ENCODE measurements around the gene DNAAF5. TPM values are rescaled to one million over a fixed set of nuclear protein-coding genes. Genes with fewer than 3 reads are reported as not detected.

Gene DNAAF5
- total and polyA plus RNA-seq, 2 of the 4 experiments (the other 2 are of a cell fraction), result 12.4 to 32.6 TPM

DNA sequence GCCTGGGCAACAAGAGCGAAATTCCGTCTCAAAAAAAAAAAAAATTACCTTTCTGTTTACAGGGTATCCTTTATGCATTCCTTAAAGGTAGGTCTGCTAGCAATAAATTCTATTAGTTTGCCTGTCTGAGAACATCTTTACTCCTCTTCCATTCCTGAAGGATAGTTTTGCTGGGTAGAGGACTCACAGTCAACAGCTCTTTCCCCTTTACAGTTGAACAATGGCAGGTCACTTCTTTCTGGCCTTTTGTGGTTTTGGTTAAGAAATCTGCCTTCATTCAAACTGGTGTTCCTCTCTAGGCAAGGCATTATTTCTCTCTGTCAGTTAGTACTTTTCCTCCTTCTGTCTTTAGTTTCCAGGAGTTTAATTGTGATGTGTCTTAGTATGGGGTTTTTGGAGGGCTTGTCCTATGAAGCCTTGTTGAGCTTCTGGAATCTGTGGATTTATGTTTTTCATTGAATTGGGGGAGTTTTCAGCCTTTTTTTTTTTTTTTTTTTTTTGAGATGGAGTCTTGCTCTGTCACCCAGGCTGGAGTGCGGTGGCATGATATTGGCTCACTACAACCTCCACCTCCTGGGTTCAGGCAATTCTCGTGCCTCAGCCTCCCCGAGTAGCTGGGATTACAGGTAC, 4.8 kb upstream of the DNAAF5 start:
- no peak overlapping the region for H3K4me2 ChIP-seq (ENCODE audit: low read depth, low read length)
- no peak overlapping the region for H4K91ac ChIP-seq (ENCODE audit: insufficient read depth, low read depth, low read length)
- H2AK5ac ChIP-seq (ENCODE audit: low read depth, low read length), result no peak overlapping the region
- H3K9ac ChIP-seq (ENCODE audit: low read depth, low read length), result no peak overlapping the region
- peaks cover 3% of the 10 kb centered on the region for H4K20me1 ChIP-seq (ENCODE audit: insufficient read depth, low read length)
- no TSS peak for BruUV-seq (replicated peaks)
- no peak overlapping the region for H3K18ac ChIP-seq (ENCODE audit: low read depth, low read length)
- no CpG with 5 or more reads among the region's 5 CpGs for WGBS, 2 experiments (ENCODE audit: extremely low coverage in 2 of 2, insufficient read length in 1 of 2)
- peaks cover 10% of the 10 kb centered on the region for H3K4me1 ChIP-seq (ENCODE audit: control insufficient read depth, insufficient read depth, low read length)
- H3K4ac ChIP-seq (ENCODE audit: low read depth, low read length), result no peak overlapping the region
- no peak overlapping the region for H4K5ac ChIP-seq (ENCODE audit: low read depth, low read length)
- no peak overlapping the region for H3K4me3 ChIP-seq (ENCODE audit: insufficient read depth, low read depth, low read length)
- H2BK5ac ChIP-seq (ENCODE audit: low read depth, low read length, poor library complexity, severe bottlenecking), result no peak overlapping the region
- TF ChIP-seq MAFK (IDR thresholded peaks at IDR 0.05; ENCODE audit: low read depth, low read length) (no peak), SMC3 (IDR thresholded peaks at IDR 0.05; ENCODE audit: low read depth, low read length) (no peak), NFE2L2 (IDR thresholded peaks at IDR 0.05; ENCODE audit: low read depth, low read length) (no peak), RFX5 (IDR thresholded peaks at IDR 0.05; ENCODE audit: low read depth, low read length) (no peak), CTCF (conservative IDR thresholded peaks at IDR 0.05; ENCODE audit: low read depth, low read length) (no peak), MXI1 (IDR thresholded peaks at IDR 0.05; ENCODE audit: borderline replicate concordance, low read depth, low read length) (no peak), ELK1 (IDR thresholded peaks at IDR 0.05; ENCODE audit: borderline replicate concordance, low read depth, low read length) (no peak), RCOR1 (IDR thresholded peaks at IDR 0.05; ENCODE audit: insufficient replicate concordance, low read length) (no peak), MAZ (IDR thresholded peaks at IDR 0.05; ENCODE audit: borderline replicate concordance, low read depth, low read length) (no peak), FOS (IDR thresholded peaks at IDR 0.05; ENCODE audit: low read depth, low read length) (no peak)
- intact Hi-C loops (cut with micrococcal nuclease) (no loop called here), dilution Hi-C loops (cut with HindIII; ENCODE audit: low sequenced_read_pairs, unreplicated experiment) (no loop called here), in situ Hi-C loops (cut with MboI; ENCODE audit: low sequenced_read_pairs) (no loop called here)
- peaks cover 5 to 18% of the 10 kb centered on the region in 2 experiments for H3K79me1 ChIP-seq (ENCODE audit: low read depth in 1 of 2, low read length in 2 of 2)
- no peak overlapping the region for H2BK15ac ChIP-seq (ENCODE audit: low read depth, low read length)
- H3K56ac ChIP-seq (ENCODE audit: extremely low read depth, insufficient read depth, low read length), result no peak overlapping the region
- no peak overlapping the region for H2AFZ ChIP-seq (replicated peaks; ENCODE audit: low read length, poor library complexity)
- no peak overlapping the region for H3K14ac ChIP-seq (replicated peaks; ENCODE audit: low read depth, low read length)
- H3K27me3 ChIP-seq (ENCODE audit: control insufficient read depth, insufficient read depth, low read length), result no peaks in the 10 kb centered on the region
- peaks cover 2% of the 10 kb centered on the region; the same call in 1 of the 2 replicates for H3K9me1 ChIP-seq (ENCODE audit: insufficient read depth, low read length)
- no peak overlapping the region for H3K27ac ChIP-seq (ENCODE audit: insufficient read depth, low read length)
- no peak overlapping the region for H2BK120ac ChIP-seq (ENCODE audit: low read depth, low read length)
- DNase-seq (no peak), ATAC-seq (ENCODE audit: low read depth) (no peak)
- no peak overlapping the region for H2BK20ac ChIP-seq (ENCODE audit: low read depth, low read length)
- POLR2A ChIA-PET (ENCODE audit: unreplicated experiment), result no interaction called here
- no peak overlapping the region for H3K23ac ChIP-seq (ENCODE audit: low read depth, low read length)
- CTCF ChIA-PET, result no interaction called here
- no peak overlapping the region for H2AK9ac ChIP-seq (replicated peaks; ENCODE audit: low read depth, low read length, poor library complexity)
- no peak overlapping the region for H4K8ac ChIP-seq (ENCODE audit: low read depth in 2 of 2, low read length in 2 of 2)
- peaks cover 3% of the 10 kb centered on the region; the same call in 1 of the 2 replicates for H3K36me3 ChIP-seq (ENCODE audit: control insufficient read depth, insufficient read depth, low read length)
- H3K9me3 ChIP-seq (ENCODE audit: control insufficient read depth, insufficient read depth, low read length), result peaks cover 4% of the 10 kb centered on the region; the same call in 1 of the 2 replicates
